Uterus (tissue), 2 donors: Measurements from ENCODE around the gene CDH4.

Experiments
- POLR2A ChIP-seq, 2 donors: fragments of 450-650 bp; IDR thresholded peaks; one replicate each; pipeline ENCODE4 v1.6.1; 2016; ENCODE audit warnings: antibody characterized with exemption in 2 of 2, mild to moderate bottlenecking in 1 of 2, moderate library complexity in 1 of 2
- TF ChIP-seq, protein P1 (sequence below), 4 experiments: fragments of 200-600 bp in 2 of 4; fragments of 450-650 bp in 2 of 4; sonication (generic) in 2 of 4; IDR thresholded peaks; one replicate each; pipeline ENCODE4 v1.5.1; 2016 to 2019; ENCODE audit warnings: antibody characterized with exemption in 4 of 4, mild to moderate bottlenecking in 2 of 4, moderate library complexity in 1 of 4

DNA sequence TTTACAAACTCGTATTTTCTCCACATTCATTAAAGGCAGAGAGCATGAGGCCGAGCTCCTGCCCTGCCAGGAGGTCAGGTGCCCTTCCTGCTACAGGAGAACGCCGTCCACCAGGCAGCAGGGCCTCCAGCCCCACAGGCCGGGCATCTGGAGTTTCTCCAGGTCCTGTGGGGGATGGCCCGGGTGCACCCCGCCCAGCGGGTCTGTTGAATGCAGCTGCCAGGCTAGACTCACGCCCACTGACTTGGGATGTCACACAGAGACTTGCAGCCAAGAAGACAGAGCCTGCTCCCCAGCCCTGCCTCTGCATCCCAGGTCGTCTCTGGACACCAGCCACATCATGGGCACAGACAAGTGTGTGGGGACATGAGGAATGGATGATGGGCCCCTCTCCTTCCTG, 376.4 kb downstream of the CDH4 start:
- TF ChIP-seq, protein P1, sequence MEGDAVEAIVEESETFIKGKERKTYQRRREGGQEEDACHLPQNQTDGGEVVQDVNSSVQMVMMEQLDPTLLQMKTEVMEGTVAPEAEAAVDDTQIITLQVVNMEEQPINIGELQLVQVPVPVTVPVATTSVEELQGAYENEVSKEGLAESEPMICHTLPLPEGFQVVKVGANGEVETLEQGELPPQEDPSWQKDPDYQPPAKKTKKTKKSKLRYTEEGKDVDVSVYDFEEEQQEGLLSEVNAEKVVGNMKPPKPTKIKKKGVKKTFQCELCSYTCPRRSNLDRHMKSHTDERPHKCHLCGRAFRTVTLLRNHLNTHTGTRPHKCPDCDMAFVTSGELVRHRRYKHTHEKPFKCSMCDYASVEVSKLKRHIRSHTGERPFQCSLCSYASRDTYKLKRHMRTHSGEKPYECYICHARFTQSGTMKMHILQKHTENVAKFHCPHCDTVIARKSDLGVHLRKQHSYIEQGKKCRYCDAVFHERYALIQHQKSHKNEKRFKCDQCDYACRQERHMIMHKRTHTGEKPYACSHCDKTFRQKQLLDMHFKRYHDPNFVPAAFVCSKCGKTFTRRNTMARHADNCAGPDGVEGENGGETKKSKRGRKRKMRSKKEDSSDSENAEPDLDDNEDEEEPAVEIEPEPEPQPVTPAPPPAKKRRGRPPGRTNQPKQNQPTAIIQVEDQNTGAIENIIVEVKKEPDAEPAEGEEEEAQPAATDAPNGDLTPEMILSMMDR (IDR thresholded peaks at IDR 0.05): no peak
- TF ChIP-seq POLR2A (IDR thresholded peaks at IDR 0.05): no peak
